NCI-H1694 treated with DMSO at 0.1 percent for 48 hours (cell line): ENCODE data around the gene LARGE1.

Source experiments
- DNase-seq: peaks from one replicate; lab custom pipeline; 2025; lab: John Stamatoyannopoulos, UW

Gene LARGE1

DNA sequence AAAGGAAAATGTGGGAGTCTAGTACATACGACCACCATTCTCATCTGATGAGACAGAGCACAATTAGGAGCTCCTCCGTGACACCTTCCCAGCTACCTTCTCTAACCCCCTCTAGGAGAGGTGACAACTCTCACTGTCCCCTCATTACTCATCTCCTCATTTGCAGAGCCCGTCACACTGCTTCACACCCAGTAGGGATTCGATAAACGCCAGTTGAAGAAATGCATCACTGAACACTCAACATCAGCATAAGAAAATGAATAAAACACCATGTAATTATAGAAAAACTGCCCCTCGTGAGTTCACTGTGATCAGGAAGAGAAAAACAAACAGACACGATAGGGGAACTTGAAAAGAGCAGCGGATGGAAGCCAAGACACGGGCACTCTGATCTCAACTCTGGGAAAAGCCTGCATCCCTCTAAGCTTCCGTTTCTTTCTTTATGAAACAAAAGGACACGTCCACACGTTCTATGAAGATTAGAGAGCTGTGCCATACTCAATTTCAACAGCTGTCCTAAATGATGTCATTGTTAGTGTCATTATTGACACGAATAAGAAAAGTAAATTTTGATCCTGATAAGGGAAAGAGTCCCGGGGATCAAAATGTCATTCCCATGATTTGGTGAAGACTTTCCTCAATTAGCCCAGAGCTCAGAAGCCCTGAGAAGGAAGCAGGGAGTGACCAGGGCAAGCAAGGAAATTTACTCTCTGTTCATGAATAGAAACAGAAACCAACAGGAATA, 356.9 kb downstream of the LARGE1 start:
- DNase-seq, result no peak

DNA sequence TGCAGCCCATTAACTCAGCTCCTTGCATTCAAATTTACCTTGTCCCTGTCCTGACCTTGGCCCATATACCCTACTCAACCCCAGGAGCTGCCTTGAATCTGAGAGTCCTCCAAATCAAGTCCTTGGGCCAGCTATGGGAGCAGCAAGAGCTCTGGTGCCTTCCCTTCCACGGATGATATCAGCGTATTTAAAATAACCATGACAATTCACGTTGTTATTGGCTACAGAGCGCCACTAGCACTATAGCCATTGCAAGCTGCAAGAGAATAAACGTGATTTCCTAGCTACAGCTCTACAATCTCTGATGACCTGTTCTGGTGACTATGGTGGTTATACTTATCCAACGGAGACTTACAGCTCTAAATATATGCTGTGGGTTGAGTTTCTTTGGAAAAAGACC, 357.8 kb downstream of the LARGE1 start:
- DNase-seq, result no peak

DNA sequence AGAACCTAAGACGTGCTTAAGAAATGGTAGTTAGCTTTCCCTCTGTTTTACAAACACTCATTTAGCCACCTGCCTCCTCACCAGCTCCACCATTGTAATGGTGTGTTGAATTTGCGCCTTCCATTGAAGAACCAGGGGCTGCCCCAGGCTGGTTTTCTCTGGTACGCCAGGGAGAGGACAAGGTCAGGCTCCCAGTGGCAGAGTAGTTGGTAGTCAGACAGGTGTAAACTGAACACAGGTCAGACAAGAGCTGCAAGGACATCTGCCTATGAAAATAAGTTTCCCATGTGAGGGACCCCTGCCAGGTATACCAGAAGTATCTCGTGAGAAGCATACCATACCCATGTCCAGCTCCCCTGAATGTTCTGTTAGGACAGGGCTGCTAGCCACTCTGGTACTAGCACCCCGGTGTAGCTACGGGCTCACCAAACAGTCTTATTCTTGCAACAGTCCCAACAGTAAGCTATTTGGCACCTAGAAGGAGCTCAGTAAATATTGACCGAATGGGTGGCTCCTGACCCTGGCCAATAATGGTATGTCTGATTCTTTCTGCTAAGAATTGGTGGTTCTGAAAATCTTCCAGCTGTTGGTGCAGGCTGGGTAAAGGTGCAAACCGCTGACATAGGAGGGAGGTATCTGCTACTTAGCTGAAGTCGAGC, 359.0 kb downstream of the LARGE1 start:
- DNase-seq, result no peak

DNA sequence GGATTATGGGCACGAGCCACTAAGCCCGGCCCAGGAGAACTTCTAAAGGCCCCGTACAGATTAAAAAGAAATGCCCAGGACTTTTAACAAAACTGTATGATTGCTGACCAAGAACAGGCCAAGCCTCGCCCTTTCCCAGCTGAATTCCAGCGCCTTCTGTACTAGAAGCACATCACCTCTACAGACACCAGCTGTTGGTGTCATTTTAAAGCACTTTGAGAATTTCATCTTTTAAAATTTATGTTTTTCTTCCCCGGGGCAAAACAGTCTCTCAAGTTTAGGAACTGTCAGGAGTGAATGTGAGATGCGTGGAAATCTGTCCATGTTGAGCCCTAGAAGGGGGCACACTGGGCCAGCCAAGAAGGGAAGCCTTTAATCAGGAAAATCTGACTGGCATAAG, 362.4 kb downstream of the LARGE1 start:
- DNase-seq, result no peak

DNA sequence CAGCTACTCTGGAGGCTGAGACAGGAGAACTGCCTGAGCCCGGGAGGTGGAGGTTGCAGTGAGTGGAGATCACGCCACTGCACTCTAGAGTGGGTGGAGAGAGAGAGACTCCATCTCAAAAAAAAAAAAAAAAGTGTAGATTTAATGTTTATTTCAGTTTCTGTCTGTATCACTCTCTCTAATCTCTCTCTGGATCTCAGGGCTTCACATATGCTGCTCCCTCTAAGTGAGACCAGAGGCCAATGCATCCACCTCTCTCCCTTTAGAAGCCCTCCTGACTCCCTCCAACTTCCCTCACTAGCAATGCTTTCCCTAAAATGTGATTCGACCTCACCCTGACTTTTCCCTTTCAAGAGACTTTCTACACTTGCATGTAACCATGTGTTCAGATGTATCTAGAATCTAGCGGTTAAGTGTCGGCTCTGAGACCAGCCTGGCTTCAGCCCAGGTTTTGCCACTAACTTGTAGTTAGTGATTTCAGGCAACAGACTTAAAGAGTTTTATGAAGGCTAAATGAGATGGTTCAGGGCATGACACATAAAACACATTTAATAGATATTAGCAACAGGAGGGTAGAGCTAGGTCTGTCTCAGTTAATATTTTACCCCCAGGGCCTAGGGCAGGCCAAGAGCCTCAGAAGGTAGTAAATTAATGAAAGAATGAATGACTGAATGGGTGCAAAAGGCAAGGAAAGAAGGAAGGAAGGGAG, 364.3 kb downstream of the LARGE1 start:
- no peak for DNase-seq

DNA sequence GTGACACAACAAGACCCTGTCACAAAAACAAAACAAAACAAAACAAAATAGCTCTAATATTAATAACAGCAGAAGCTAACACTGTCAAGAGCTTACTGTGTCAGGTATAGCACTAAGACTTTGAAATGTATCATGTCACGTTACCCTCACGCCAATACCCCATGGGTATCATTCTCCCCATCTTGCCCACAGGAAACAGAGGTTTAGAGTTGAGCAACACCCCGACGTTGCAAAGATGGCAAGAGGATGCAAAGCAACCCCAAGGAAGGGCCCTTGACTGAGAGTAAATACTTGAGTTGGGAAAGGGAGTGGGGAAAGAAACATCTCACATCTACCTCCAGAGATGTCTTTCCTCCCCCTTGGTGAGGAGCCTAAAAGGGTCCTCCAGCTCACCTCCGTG, 366.8 kb downstream of the LARGE1 start:
- no peak for DNase-seq

DNA sequence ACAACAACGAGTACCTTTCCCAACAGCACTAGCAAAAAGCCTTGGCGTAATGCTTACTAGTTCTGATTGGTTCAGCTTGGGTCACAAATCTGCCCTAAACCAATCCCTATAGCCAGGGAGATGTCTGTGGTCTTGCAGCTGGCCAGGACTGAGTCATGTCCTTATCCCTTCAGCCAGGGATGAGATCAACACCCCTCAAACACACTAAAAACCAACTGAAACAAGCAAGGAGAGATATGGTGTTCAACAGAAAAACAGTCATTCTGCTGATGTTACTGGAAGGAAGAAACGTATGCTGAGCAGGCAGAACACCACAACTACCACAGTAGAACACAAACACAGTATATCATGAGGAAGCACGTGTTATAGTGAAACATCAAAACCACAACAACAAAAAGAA, 375.6 kb downstream of the LARGE1 start:
- no peak for DNase-seq

DNA sequence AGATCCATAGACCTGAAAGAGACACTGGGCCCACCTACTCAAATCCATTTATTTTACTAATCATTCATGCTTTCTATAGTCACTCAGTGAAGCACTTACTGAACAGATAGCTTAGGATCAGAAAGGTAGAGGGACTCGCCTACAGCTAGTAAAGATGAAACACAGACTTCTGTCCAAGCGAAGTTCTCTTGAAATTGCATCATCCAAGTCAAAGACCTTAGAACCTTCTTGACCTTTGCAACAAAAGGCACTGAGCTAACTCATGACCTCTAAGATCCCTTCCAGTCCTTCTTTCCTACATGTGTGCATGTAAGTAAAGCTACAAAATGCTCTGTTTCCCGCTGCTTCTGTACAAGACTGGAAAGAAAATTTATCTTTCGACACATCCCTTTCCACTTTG, 377.6 kb downstream of the LARGE1 start:
- no peak for DNase-seq

DNA sequence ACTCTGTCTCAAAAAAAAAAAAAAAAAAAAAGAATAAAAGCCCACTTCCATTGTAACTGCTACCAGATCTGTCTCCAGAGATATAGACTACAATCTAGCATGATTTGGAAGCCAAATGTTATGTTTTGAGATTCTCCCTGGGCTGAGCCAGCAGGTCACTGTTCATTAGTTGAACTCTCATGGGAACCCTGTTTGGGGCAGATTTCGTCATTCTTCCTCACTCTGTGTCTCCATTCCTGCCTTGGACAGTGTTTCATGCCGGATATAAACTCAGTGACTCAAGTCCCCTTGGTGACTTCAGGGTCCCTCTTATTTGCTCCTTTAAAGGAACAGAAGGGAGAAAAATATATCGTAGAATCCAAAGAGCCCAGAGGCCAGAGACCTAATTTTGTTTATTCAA, 378.1 kb downstream of the LARGE1 start:
- no peak for DNase-seq

DNA sequence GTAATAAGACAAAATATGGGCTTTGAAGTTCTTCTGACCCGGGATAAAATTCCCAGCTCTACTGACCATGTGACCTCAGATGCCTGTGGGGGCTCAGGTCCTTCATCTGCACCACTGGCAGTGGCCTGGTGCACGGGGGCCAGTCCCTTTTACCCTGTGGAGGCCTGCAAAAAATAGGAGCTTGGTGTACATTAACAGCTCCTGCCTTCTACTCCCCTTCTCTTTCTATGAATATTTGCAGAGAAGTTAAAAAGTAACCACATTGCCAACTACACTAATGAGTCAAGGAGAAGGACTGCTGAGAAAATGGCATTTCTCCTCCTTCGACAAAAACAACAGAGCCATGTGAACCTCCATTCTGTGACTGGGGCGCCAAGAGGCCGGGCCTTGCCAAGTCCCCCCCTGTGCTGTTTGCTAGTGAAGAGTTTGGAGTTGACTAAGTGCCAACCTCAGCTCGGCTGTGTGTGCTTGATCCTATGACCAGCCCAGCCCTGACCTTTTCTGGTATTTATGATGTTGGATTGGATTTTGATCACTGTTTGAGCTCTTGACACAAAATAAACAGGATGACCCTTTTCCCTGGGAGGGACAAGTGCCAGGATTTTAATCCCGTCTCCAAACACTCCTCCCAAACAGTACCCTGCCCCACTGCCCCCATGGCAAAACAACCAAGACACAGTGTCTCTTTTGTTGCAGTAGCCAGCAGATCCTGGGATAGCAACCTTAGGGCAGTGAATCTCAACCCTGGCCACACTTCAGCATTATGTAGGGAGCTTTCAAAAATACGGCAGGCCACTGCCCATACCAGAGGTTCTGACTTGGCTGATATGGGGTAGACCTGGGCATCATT, 380.1 kb downstream of the LARGE1 start:
- DNase-seq, result no peak

DNA sequence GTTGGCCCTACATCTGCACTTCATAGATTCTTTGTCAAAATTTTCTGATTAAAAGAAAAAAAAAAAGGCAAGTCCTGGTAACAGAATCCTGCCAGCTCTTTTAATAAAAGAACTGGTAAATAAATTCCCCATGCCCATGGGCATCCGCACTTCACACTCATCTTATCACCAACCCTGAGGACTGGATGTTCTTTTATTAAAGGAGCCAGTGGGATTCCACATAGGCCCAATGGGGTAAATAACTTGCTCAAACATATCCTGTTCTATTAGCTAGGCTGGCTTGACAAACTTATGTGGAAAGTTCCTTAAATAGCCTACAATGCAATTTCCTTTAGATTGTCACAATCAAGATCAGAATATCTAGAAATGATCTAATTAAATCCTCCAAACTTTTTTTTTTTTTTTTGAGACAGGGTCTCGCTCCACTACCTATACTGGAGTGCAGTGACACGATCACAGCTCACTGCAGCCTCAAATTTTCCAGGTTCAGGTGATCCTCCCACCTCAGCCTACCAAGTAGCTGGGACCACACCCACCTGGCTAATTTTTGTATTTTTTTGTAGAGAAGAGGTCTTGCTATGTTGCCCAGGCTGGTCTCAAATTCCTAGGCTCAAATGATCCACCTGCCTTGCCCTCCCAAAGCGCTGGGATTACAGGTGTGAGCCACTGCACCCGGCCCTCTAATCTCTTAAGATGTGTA, 380.9 kb downstream of the LARGE1 start:
- no peak for DNase-seq

DNA sequence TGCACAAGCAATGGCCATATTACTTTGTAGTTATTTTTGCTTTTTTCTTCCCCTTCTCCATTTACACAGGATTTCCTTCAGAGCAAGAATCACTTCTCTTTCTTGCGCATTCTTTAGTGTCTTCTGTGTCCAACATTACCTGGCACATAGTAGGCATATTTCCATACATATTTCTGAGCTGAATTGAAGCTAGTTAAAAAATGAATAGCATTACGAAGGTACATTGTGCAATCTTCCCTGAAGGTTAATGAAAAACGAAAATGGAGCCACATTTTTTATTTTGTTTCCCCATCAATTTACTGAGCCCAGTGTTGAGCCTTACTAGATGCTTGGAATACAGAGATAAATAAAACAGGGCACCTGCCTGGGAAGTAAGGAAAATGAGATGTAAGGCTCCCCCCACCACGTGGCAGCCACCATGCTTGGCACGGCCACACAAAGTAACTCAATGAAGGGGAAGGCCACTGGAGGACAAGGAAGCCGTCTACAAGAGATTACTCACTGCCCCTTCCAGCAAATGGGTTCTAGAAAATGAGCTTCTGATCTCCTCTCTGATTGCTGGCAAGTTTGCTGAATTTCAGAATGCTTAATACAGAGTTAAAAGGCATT, 381.9 kb downstream of the LARGE1 start:
- no peak for DNase-seq

DNA sequence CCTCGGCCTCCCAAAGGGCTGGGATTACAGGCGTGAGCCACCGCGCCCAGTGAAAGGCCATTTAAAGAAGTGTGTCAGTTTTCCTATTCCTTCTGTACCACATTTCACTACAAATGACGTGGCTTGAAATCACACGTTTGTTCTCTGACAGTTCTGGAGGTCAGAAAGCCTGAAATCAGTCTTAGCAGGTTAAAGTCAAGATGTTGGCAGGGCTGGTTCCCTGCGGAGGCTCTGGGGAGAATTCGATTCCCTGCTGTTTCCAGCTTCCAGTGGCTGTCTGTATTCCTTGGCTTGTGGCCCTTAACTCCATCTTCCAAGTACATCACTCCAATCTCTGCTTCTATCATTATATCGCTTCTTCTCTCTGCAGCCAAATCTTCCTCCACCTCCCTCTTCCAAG, 383.2 kb downstream of the LARGE1 start:
- DNase-seq, result no peak

DNA sequence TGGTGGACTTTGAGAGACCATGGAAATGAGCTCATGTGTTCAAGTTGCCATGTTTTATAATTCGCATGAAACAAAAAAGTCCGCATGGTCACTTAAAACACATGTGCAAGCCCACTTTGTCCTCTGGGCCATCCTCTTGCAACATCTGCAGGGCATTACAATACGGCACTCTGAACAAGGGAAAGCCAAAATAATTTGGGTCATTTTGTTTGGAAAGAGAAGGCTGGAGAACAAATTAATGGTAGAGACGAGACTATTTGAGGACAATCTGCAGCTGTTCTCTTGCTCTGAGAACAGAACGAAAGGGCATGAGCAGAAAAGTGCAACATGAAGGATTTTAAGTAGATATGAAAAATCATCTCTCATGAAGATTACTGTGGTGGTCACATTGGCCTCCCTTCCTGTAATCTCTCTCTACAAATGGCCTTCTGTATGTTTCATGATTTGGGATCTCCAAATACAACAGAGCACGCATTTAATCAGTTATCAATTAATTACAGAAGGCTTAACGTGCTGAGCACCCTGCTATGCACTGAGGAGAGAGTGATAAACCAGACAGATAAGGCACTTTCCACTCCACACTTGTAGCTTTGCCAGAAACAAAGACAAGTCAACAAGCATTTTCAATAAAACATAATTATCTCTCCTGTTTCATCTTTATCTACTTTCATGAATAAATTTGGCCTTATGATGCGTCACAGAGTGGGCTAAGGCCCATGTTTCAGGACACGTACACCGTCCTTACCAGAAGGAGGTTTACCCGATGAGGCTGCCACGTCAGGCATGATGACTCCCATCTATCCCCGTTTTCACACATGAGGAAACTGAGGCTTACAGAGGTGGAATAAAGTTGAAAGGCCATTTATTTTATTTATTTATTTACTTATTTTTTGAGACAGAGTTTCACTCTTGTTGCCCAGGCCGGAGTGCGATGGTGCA, 384.1 kb downstream of the LARGE1 start:
- DNase-seq, result no peak

DNA sequence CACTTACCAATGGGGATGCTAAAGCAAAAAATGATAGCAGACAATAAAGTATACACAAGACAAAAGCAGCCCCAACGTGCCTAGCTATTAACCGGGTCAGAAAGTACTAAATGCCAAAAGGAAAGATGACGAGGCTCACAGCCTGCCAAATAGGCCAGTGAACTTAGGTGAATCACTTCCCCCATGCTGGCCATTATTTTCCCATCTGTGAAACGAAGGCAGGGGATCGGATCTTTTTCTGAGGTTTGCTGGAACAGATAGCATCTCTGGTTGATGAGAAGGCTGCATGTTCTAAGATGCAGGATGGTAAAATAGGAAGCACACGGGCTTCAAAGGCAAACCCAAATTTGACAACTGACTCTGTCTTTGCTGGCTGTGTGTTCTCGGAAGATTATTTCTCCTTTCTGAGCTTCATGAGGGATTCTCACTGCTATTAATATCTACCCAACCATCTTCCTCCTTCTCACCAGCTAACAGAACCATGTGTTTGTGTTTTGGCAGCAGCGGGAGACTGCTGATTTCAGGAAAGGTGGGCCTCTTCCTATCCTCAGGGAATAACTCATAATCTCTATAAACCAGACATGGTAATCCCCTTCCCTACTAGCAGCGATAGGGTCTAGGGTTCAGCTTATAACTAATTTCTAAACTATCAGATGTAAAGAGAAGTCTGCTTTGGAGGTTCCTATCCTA, 390.7 kb downstream of the LARGE1 start:
- DNase-seq, result no peak

DNA sequence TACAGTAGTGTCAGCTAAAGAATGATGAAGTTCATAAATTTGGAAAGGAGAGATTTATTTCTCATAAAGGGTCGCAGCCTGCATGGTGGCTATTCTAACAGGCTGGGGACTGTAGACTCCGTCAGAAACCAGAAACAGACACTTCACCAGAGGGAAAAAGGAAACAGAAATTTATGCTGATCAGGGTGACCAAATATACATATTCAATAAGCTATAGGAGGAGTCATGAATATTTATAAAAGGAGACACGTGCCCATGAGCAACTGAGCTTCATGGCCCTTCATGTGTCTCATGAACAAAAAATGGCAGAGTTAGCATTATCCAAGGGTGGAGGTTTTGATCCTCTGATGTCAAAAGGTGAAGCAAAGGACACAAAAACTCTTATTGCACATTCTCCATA, 392.1 kb downstream of the LARGE1 start:
- no peak for DNase-seq

DNA sequence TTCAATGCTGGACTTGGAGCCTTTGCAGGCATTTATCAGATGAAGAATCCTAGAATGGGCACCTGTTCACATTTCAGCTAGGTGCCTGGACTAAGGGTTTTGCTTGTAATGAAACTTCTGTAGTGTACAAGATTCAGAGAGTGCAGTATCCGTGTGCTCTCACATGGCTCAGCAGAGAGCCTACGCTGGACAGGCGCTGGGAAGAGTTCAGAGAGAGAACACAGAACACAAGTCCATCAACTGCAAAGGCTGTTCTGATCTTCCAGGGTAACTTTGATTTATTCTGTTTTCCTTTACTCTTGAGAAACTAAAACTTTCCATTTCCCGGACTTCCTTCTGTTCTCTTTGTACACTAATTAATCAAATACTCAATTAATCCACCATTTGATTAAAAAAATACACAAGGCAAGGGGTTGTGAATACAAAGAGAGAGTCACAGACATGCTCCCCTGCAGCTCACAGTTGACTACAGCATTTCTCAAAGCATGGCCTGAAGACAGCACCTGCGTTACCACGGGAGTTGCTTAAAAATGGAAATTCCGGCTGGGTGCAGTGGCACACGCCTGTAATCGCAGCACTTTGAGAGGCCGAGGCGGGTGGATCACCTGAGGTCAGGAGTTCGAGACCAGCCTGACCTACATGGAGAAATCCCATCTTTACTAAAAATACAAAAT, 393.7 kb downstream of the LARGE1 start:
- DNase-seq, result no peak

DNA sequence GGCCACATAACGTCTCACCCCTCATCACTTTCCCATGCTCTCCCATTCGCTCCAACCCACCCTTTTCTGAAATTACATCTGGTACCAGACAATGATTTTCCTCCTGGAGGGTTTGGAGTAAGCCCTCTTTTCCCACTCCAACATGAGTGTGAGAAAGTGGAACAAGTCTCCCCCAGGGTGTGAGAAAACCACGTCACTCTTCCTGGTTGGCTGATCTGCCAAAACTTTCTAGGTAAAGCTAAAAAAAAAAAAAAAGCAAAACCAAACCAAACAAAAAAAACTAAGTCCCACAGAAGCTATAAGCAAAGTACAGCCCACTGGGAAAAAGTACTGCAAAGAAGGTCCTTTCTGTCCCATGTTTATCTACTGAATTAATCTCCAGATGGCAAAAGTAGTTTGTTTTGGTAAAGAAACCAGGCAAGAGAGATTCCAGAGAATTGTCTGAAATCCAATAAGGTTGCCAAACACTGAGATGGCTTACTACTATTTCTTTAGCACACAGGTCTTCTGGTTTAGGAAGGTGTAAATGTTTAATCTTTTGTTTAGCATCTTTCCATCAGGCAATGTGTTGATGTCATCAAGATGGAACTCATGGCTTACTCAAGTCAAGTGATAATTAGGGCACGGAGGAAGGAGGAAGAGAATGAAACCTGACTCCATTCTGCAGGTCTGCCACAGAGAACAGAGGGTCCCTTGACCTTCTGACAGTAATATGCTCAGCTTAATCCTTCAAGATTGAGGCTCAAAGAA, 395.6 kb downstream of the LARGE1 start:
- no peak for DNase-seq
